ENCODE results near the gene FAM174C.

DNA sequence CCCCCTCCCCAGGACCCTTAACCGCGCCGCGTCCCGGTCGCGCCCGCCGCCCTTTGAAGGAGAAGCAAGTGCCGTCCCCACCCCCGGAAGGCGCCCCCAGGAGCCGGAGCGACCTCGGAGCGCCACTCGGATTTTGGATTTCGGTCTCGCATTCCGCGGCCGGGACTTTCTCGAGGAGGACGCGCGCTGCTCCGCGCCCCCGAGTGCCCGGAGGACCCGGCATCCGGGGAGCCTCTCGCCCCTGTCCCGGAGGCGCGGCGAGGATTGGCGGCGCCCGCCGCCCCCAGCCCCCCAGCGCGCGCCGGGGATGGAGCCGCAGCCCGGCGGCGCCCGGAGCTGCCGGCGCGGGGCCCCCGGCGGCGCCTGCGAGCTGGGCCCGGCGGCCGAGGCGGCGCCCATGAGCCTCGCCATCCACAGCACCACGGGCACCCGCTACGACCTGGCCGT lies 25.3 kb upstream of the FAM174C start:
- TF ChIP-seq CTCF (IDR thresholded peaks at IDR 0.05) (no peak), ZFX (IDR thresholded peaks at IDR 0.05; ENCODE audit: borderline replicate concordance) (no peak)
